Kidney capillary endothelial cell (primary cell): Measurements from ENCODE around the gene ARHGAP11B.
"Not testable (repeated sequence)": the region's sequence is repeated elsewhere in the genome, so short reads cannot be mapped to it uniquely, and the experiment has no call there.

Source experiments
- DNase-seq: peaks from one replicate; pipeline ENCODE4 v3.0.0-alpha.2; 2018; ENCODE audit warnings: low spot score

Gene ARHGAP11B

GRCh38 chr15:30625436-30626193 is at the start of gene ARHGAP11B:
Gene ARHGAP11B, plus strand, starts transcription at chr15:30626128.
- peak; percentile 96 for DNase-seq

- DNase-seq = not testable (repeated sequence)
Observed at GRCh38 chr15:30579394-30579970, 46.4 kb upstream of the ARHGAP11B start.

GRCh38 chr15:30580716-30581115 is 45.2 kb upstream of the ARHGAP11B start:
- DNase-seq = not testable (repeated sequence)

GRCh38 chr15:30598953-30599352 is 27.0 kb upstream of the ARHGAP11B start:
- not testable (repeated sequence) for DNase-seq

- not testable (repeated sequence) for DNase-seq
Observed at GRCh38 chr15:30603796-30604195, 22.1 kb upstream of the ARHGAP11B start, which contains the start of gene GOLGA8H. Gene GOLGA8H, plus strand, starts transcription at chr15:30604028. Its CDS starts 98 bp downstream, at chr15:30604126.

GRCh38 chr15:30612271-30612670 is 13.7 kb upstream of the ARHGAP11B start:
- DNase-seq = not testable (repeated sequence)

GRCh38 chr15:30621342-30621741 is 4.6 kb upstream of the ARHGAP11B start:
- DNase-seq = not testable (repeated sequence)

GRCh38 chr15:30626194-30626565 is 252 bp downstream of the ARHGAP11B start:
- not testable (repeated sequence) for DNase-seq

GRCh38 chr15:30626632-30627031 is 704 bp downstream of the ARHGAP11B start:
- not testable (repeated sequence) for DNase-seq

- peak; percentile 30 for DNase-seq
Observed at GRCh38 chr15:30650012-30650929, 24.3 kb downstream of the ARHGAP11B start.

- peak; percentile 28 for DNase-seq
Observed at GRCh38 chr15:30661154-30661553, 35.2 kb downstream of the ARHGAP11B start.

- not testable (repeated sequence) for DNase-seq
Observed at GRCh38 chr15:30669621-30670020, 43.7 kb downstream of the ARHGAP11B start.

GRCh38 chr15:30670056-30670455 is 44.1 kb downstream of the ARHGAP11B start:
- DNase-seq = peak; percentile 40

- no peak for DNase-seq
Observed at GRCh38 chr15:30671309-30671708, 45.4 kb downstream of the ARHGAP11B start.

- no peak for DNase-seq
Observed at GRCh38 chr15:30675126-30675525, 49.2 kb downstream of the ARHGAP11B start.

GRCh38 chr15:30675891-30676290 is 50.0 kb downstream of the ARHGAP11B start:
- not testable (repeated sequence) for DNase-seq

- not testable (repeated sequence) for DNase-seq
Observed at GRCh38 chr15:30680997-30681396, 55.1 kb downstream of the ARHGAP11B start.

- DNase-seq = not testable (repeated sequence)
Observed at GRCh38 chr15:30685709-30686285, 59.9 kb downstream of the ARHGAP11B start.

- DNase-seq = not testable (repeated sequence)
Observed at GRCh38 chr15:30686651-30687050, 60.7 kb downstream of the ARHGAP11B start.
